Breast epithelium (tissue), 4 donors: ENCODE measurements around the gene TCERG1L. TPM values are rescaled to one million over a fixed set of nuclear protein-coding genes. Genes with fewer than 3 reads are reported as not detected.
A peak's percentile ranks its signal among the peaks of the same experiment; 100 is the strongest.

Source experiments
- DNase-seq, 2 donors: peaks; one replicate each; pipeline ENCODE4 v3.0.0-alpha.2; 2019; ENCODE audit warnings: low spot score in 2 of 2
- H3K27ac ChIP-seq, 2 donors: fragments of 200-600 bp; sonication (generic) in 1 of 2; one replicate each; pipeline ENCODE4 v1.5.1; 2016 to 2019; ENCODE audit warnings: mild to moderate bottlenecking in 1 of 2
- H3K27me3 ChIP-seq, 2 donors: fragments of 200-600 bp; sonication (generic) in 1 of 2; one replicate each; pipeline versions ENCODE4 v1.5.1 to v1.6.0; 2017 to 2019; ENCODE audit warnings: control low read depth in 1 of 2, mild to moderate bottlenecking in 1 of 2
- H3K36me3 ChIP-seq: fragments of 200-600 bp; one replicate; pipeline ENCODE4 v1.5.1; 2019
- H3K4me1 ChIP-seq, 2 donors: fragments of 200-600 bp; sonication (generic); one replicate each; pipeline ENCODE4 v1.5.1; 2016 to 2019; ENCODE audit warnings: control low read depth in 1 of 2
- H3K4me3 ChIP-seq, 3 donors: fragments of 200-600 bp; sonication (generic); 1 replicate in 2 of 3; 2 replicates in 1 of 3; pipeline ENCODE4 v1.5.1; 2016 to 2019; ENCODE audit warnings: mild to moderate bottlenecking in 3 of 3, moderate library complexity in 2 of 3
- H3K9me3 ChIP-seq, 2 donors: fragments of 200-600 bp; sonication (generic) in 1 of 2; one replicate each; pipeline ENCODE4 v1.5.1; 2016 to 2019; ENCODE audit warnings: control low read depth in 1 of 2
- POLR2A ChIP-seq: fragments of 450-650 bp; IDR thresholded peaks from one replicate; pipeline ENCODE4 v1.6.1; 2016; ENCODE audit warnings: antibody characterized with exemption, mild to moderate bottlenecking, moderate library complexity
- POLR2AphosphoS5 ChIP-seq, 3 donors: sonication (generic); formaldehyde crosslinking; IDR thresholded peaks; one replicate each; pipeline ENCODE4 v1.6.1; 2017; ENCODE audit warnings: antibody characterized with exemption in 3 of 3
- intact Hi-C: fragments of 100-400 bp; cut with DNase I; formaldehyde crosslinking; loops from one replicate; pipeline ENCODE4 v1.15.1; 2023; ENCODE audit warnings: low total_unique reads
- total RNA-seq, 3 donors: library from RNA; depleted of rRNA; stranded (reverse); fragments of >200 nt; gene quantifications; one replicate each; pipeline ENCODE4 v1.1.0, GENCODE V29; 2016
- TF ChIP-seq, protein P1 (sequence below), 3 donors: fragments of 450-650 bp; IDR thresholded peaks; one replicate each; pipeline ENCODE4 v1.5.1; 2016 to 2017; ENCODE audit warnings: antibody characterized with exemption in 3 of 3, mild to moderate bottlenecking in 3 of 3, moderate library complexity in 3 of 3

Gene TCERG1L
- total RNA-seq, 3 donors from 2014 or later, result under 0.01 to 0.88 TPM; not detected in 1

DNA sequence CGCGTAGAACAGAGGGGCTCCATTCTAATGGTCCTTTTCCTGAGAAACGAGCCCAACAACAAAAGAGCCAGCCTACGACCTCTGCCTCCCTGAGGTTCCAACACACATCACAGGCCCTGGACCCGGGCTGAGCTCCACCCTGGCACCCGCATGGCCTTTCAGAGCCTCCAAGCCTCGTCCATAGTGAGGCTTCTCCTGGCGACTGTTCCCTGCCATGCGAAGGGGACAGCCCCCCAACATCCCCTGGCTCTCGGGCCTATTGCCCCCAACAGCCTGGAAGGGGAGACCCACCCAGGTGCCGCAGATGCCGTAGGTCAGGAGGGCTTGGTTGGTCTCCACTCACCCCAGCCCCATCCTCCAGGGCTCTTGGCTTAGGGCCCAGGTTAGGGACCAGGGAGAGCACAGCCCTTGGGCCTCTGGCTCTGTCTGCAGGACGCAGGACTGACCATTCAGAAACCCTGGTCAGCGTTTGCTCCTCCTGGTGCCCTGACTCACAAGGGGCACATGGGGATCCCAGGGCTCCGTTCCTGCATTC, 91.5 kb downstream of the TCERG1L start:
- peaks cover 0 to 11% of the 10 kb centered on the region in 2 donors for H3K27me3 ChIP-seq
- TF ChIP-seq POLR2A (no peak), POLR2AphosphoS5 (IDR thresholded peaks at IDR 0.05) (no peak)
- TF ChIP-seq, protein P1, sequence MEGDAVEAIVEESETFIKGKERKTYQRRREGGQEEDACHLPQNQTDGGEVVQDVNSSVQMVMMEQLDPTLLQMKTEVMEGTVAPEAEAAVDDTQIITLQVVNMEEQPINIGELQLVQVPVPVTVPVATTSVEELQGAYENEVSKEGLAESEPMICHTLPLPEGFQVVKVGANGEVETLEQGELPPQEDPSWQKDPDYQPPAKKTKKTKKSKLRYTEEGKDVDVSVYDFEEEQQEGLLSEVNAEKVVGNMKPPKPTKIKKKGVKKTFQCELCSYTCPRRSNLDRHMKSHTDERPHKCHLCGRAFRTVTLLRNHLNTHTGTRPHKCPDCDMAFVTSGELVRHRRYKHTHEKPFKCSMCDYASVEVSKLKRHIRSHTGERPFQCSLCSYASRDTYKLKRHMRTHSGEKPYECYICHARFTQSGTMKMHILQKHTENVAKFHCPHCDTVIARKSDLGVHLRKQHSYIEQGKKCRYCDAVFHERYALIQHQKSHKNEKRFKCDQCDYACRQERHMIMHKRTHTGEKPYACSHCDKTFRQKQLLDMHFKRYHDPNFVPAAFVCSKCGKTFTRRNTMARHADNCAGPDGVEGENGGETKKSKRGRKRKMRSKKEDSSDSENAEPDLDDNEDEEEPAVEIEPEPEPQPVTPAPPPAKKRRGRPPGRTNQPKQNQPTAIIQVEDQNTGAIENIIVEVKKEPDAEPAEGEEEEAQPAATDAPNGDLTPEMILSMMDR (IDR thresholded peaks at IDR 0.05), result no peak
- no peaks in the 10 kb centered on the region for H3K36me3 ChIP-seq
- intact Hi-C loops, result no loop called here
- no peak for DNase-seq
- H3K9me3 ChIP-seq, result no peaks in the 10 kb centered on the region
- H3K27ac ChIP-seq, result no peak overlapping the region
- no peaks in the 10 kb centered on the region for H3K4me1 ChIP-seq
- no peak overlapping the region for H3K4me3 ChIP-seq

DNA sequence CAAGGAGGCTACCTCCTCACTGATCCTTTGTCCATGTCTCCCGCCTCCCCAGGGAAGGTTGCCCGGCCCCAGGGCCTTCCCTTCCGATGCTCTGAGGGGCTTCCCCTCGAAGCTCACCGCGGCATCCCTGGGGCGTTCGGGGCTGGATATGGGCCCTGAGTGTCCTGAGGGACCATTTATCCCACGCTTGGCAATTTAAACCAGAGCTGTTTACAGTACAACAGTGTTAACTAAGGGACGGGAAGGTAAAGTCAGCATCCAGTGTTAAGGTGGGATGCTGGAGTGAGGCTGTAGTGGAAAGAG, 92.0 kb downstream of the TCERG1L start:
- Histone ChIP-seq H3K27ac (no peak overlapping the region), H3K9me3 (no peaks in the 10 kb centered on the region), H3K36me3 (no peaks in the 10 kb centered on the region), H3K4me1 (no peaks in the 10 kb centered on the region), H3K27me3 (peaks cover 0 to 11% of the 10 kb centered on the region in 2 donors), H3K4me3 (no peak overlapping the region)
- no peak for TF ChIP-seq POLR2A
- intact Hi-C loops, result no loop called here
- DNase-seq, result no peak

- Histone ChIP-seq H3K27me3 (peaks cover 0 to 11% of the 10 kb centered on the region in 2 donors), H3K4me1 (no peaks in the 10 kb centered on the region), H3K4me3 (no peak overlapping the region), H3K36me3 (no peaks in the 10 kb centered on the region), H3K9me3 (no peaks in the 10 kb centered on the region), H3K27ac (no peak overlapping the region)
- TF ChIP-seq POLR2A, result no peak
- intact Hi-C loops, result no loop called here
- DNase-seq, result no peak
Observed at GRCh38 chr10:131218811-131219583, 92.5 kb downstream of the TCERG1L start.

GRCh38 chr10:131216681-131217230, 94.8 kb downstream of the TCERG1L start:
- Histone ChIP-seq H3K9me3 (no peaks in the 10 kb centered on the region), H3K36me3 (no peaks in the 10 kb centered on the region), H3K27me3 (peaks cover 0 to 11% of the 10 kb centered on the region in 2 donors), H3K4me1 (no peaks in the 10 kb centered on the region), H3K27ac (no peak overlapping the region), H3K4me3 (no peak overlapping the region)
- DNase-seq, result peak in 1 of 2 donors; percentile 44
- TF ChIP-seq POLR2AphosphoS5 (IDR thresholded peaks at IDR 0.05), result no peak
- TF ChIP-seq POLR2A, result no peak
- TF ChIP-seq, protein P1 (IDR thresholded peaks at IDR 0.05), result no peak
- intact Hi-C loops, result no loop called here

DNA sequence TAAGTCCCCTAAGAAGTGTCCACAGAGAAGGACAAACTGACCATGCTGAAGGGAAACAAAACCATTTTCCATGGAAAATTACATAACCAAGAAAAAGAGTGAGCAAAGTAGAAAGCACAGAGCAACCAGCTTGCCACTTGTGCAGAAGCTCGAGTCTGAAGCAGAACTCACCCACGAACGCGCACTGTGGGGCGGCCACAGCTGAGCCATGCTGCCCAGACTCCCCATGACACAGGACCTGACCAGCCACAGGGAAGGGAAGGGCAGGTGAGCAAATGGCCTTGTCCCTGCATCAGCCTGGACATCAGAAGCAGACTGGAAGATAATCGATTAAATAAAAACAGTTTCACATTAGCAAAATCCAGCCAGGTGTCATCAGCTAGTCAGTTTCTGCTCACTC, 95.7 kb downstream of the TCERG1L start:
- TF ChIP-seq POLR2A, result no peak
- no peak for TF ChIP-seq POLR2AphosphoS5 (IDR thresholded peaks at IDR 0.05)
- TF ChIP-seq, protein P1 (IDR thresholded peaks at IDR 0.05), result no peak
- Histone ChIP-seq H3K36me3 (no peaks in the 10 kb centered on the region), H3K27me3 (peaks cover 0 to 7% of the 10 kb centered on the region in 2 donors), H3K4me3 (no peak overlapping the region), H3K9me3 (no peaks in the 10 kb centered on the region), H3K4me1 (no peaks in the 10 kb centered on the region), H3K27ac (no peak overlapping the region)
- intact Hi-C loops, result no loop called here
- DNase-seq, result peak in 1 of 2 donors; percentile 15

GRCh38 chr10:131214521-131215244, 96.8 kb downstream of the TCERG1L start:
- Histone ChIP-seq H3K27ac (no peak overlapping the region), H3K27me3 (no peaks in the 10 kb centered on the region), H3K4me3 (no peak overlapping the region), H3K36me3 (no peaks in the 10 kb centered on the region), H3K4me1 (no peaks in the 10 kb centered on the region), H3K9me3 (no peaks in the 10 kb centered on the region)
- peak in 1 of 2 donors; percentile 25 for DNase-seq
- intact Hi-C loops, result no loop called here
- no peak for TF ChIP-seq POLR2A
